Limb (tissue), 2 donors: ENCODE measurements around the gene MSANTD1.
A peak's percentile ranks its signal among the peaks of the same experiment; 100 is the strongest.

ENCODE experiments used
- DNase-seq, 2 donors: peaks; one replicate each; pipeline ENCODE4 v3.0.0-alpha.2; 2016; ENCODE audit errors: extremely low spot score in 2 of 2

Gene MSANTD1

GRCh38 chr4:3262208-3263052, 13.5 kb downstream of the MSANTD1 start:
- DNase-seq = no peak

DNA sequence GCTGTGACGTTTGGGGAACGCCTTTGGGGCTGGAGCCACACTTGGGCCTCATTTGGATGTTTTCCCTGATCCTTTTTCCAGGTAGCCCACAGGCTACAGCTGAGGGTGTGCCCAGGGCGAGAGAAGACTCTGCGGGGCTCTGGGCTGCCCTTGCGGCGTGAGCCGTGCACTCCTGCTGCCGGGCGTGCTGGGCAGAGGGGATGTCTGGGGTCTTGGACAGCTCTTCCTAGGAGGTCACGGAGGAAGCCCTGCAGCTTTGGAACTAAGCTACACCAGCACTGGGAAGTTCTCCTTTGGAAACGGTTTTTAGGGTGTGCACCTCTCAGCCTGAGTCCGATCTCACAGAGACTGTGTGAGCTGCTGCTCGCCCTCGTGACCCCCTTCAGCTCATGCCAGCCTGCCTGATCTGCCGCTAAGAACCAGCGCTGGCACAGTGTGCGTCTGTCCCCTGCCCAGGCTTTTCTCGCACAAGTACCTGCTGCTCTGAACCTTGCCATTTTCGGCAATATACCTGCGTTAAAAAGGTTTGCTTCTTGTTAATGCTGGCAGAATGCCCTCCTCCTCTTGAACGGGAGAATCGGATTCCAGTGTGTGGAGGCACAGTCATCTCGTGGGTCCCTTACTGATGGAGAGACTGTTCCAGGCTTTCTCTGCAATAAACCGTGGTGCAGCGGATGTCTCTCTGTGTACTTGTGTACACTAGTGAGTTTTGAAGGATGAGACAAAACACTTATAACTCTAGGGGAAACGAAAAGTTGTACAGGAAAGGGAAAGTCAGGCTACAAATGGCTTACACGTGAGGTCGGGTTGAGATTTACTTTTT, 14.3 kb downstream of the MSANTD1 start:
- DNase-seq = no peak

- no peak for DNase-seq
These were observed 14.9 kb downstream of the MSANTD1 start for GRCh38 chr4:3263876-3264193.

DNA sequence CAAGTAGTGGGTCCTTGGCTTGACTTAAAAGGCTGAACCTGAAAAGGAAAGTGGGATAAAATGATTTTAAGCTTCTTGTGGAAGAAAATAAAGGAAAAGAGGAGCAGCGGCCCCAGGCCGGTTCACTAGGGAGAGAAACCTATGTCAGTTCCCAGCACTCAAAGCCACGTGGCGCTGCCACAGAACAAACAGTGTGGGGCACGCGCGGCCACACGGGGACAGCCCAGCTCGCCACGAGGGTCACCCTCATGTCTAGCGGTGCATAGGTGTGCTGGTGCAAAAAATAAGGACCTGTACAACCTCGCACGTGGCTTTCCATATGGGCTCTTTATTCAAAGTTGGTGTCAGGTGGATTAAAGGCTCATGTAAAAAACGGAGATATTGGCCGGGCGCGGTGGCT, 17.1 kb downstream of the MSANTD1 start:
- DNase-seq = no peak

DNA sequence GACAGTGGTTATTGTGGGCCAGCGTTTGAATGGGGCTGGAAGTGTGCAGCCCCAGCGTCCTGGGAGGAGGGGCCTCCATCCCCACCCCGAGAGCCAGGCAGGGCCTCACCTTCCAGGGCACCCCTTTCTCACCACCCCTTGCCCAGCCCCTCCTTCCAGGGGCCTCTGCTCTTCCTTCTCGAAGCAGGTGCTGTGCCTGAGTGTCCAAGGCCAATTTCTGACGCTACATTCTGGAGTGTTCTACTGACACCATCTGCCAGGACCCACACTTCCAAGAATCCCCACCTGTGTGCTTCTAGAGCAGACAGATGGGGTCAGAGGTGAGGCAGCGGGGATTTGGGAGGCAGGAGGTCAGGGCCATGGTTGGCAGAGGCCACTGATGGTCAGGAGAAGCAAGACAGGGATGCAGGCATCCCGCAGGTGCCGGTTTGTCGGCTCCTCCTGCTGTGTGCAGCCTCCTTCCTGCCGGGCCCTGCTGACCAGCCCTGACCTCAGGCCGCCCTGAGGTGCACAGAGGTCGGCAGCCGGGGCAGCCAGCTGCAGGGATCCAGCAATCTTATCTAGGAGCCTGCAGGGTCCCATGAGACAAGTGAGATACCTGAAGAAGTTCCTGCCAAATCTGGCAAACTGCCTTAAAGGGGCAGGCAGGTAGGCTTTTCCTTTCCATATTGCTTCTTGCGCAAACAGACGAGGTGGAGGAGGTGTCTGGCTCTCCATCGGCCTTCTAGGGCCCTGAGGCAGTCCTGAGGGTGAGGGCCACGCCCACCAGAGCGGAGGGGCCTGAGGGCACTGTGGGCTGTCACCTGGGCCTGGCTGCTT, 18.8 kb downstream of the MSANTD1 start:
- no peak for DNase-seq

GRCh38 chr4:3268395-3269104, 19.6 kb downstream of the MSANTD1 start:
- DNase-seq = peak in 1 of 2 donors; percentile 21

- DNase-seq = no peak
These were observed 20.4 kb downstream of the MSANTD1 start for GRCh38 chr4:3269105-3269927.

GRCh38 chr4:3269991-3270611, 21.1 kb downstream of the MSANTD1 start:
- DNase-seq = no peak

DNA sequence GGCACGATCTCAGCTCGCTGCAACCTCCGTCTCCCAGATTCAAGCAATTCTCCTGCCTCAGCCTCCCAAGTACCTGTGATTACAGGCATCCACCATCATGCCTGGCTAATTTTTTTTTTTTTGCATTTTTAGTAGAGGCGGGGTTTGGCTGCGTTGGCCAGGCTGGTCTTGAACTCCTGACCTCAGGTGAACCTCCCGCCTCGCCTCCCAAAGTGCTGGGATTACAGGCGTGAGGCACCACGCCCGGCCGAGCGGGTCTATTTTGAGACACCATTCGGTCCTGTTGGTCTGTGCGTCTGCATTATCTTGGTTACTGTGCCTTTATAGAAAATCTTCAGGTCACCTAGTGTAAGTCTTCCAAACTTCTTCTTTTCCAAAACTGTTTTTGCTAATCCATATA, 22.2 kb downstream of the MSANTD1 start:
- no peak for DNase-seq

DNA sequence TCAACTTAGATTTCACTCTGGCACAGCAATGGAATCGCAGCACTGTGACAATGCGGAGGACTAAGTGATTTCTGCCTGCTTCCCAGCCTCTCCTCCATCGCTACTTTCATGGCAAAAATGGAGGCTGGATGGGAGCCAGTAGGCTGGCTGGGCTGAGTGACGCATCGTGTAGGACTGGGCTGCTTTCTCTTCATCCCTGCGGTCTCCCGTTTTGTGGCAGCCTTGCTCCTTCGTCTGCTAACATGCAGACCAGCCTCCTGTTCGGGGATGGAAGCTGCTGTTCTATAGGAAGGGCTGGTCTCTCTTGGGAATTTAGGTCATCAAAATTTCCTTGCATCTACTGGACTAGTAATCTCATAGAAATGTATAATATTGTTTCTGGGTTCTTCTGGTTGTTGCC, 28.0 kb downstream of the MSANTD1 start:
- peak in 1 of 2 donors; percentile 26 for DNase-seq

DNA sequence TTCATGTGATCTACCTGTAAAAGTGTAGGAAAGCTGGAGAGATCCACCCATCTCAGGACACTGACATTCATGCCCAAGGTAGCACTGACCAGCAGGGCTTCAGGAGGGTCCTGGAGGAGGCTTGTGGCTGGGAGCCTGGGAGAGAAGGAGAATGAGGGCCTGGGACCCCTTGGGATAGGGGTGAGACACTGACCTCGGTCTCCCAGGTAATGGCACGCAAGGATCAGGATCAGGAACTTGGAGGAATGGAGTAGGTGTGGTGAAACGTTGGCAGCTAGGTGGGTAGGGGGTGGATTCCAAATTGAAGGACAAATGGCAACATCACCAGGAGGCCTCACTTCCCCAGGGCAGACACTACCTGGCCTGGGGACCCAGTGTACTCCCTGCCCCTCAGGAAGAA, 31.5 kb downstream of the MSANTD1 start:
- no peak for DNase-seq

- DNase-seq = no peak
These were observed 34.5 kb downstream of the MSANTD1 start for GRCh38 chr4:3283483-3283882.

GRCh38 chr4:3283916-3284315, 35.0 kb downstream of the MSANTD1 start:
- peak in 1 of 2 donors; percentile 28 for DNase-seq

GRCh38 chr4:3284734-3285557, 36.0 kb downstream of the MSANTD1 start:
- DNase-seq = no peak

GRCh38 chr4:3285558-3286334, 36.8 kb downstream of the MSANTD1 start:
- DNase-seq = peak in 1 of 2 donors; percentile 31

GRCh38 chr4:3286335-3287175, 37.6 kb downstream of the MSANTD1 start:
- DNase-seq = no peak

GRCh38 chr4:3287271-3287971, 38.5 kb downstream of the MSANTD1 start:
- no peak for DNase-seq
